C4-2B (cell line): ENCODE measurements around the gene LRRTM2.

ENCODE experiments used
- CTCF ChIP-seq: fragments of 450-650 bp; conservative IDR thresholded peaks from 2 replicates; pipeline ENCODE4 v1.5.1; 2017; ENCODE audit warnings: mild to moderate bottlenecking
- ZFX ChIP-seq: fragments of 450-650 bp; IDR thresholded peaks from 2 replicates; pipeline ENCODE4 v1.6.1; 2017

DNA sequence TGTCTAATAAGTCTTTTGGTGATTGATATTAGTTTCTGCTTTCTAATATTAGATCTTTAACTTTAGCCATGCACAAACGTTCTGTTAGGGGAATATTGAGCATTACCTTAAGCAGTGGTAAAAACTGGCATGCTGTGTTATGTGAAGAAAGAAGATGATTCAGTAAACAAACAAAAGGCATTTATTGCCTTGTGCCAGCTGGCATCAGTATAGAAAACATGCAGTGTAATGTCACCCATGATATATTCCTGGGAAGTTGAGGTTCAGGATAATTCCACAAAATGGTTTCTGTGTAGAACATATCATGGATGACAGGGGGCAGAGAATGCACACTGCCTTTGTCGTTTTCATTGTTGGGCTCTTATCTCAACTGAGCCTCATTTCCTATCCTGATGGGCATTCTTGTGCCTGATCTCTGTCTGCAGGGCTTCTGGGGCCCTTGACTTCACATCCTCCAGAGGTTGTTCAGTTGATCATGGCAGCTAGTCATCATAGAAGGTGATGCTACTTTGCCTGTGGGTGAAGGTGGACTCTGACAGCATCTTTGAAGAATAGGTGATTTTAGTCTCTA, 24.2 kb downstream of the LRRTM2 start:
- TF ChIP-seq CTCF (no peak), ZFX (no peak)
